H9 (cell line): Measurements from ENCODE around the gene FUS. TPM values are rescaled to one million over a fixed set of nuclear protein-coding genes. Genes with fewer than 3 reads are reported as not detected.

Source experiments
- DNase-seq: peaks from one replicate; pipeline ENCODE4 v3.0.0-alpha.2; 2017
- H2AFZ ChIP-seq: one replicate; pipeline ENCODE4 v1.6.1; 2013; ENCODE audit warnings: mild to moderate bottlenecking, low read length, control low read depth, moderate library complexity
- H2AK5ac ChIP-seq: 2 replicates; pipeline ENCODE4 v1.6.1; 2013; ENCODE audit warnings: low read length, control low read depth, mixed read lengths; ENCODE audit not compliant: insufficient read length
- H2BK120ac ChIP-seq: one replicate; pipeline ENCODE4 v1.6.1; 2013; ENCODE audit warnings: low read depth, mild to moderate bottlenecking, low read length, control low read depth, inconsistent platforms; ENCODE audit not compliant: poor library complexity, severe bottlenecking
- H2BK12ac ChIP-seq: 2 replicates; pipeline ENCODE4 v1.6.1; 2013; ENCODE audit warnings: low read length, control low read depth, mixed read lengths, low read depth; ENCODE audit not compliant: insufficient read length
- H2BK15ac ChIP-seq: 2 replicates; pipeline ENCODE4 v1.6.1; 2013; ENCODE audit warnings: low read depth, low read length, control low read depth
- H2BK20ac ChIP-seq: one replicate; pipeline ENCODE4 v1.6.1; 2013; ENCODE audit warnings: low read depth, mild to moderate bottlenecking, low read length, control low read depth, inconsistent platforms; ENCODE audit not compliant: poor library complexity, severe bottlenecking
- H2BK5ac ChIP-seq: 2 replicates; pipeline ENCODE4 v1.6.1; 2013; ENCODE audit warnings: low read length, control low read depth, mixed read lengths; ENCODE audit not compliant: insufficient read length
- H3K14ac ChIP-seq: 2 replicates; pipeline ENCODE4 v1.6.1; 2013; ENCODE audit warnings: low read length, control low read depth; ENCODE audit not compliant: insufficient read depth
- H3K18ac ChIP-seq: 2 replicates; pipeline ENCODE4 v1.6.1; 2013; ENCODE audit warnings: low read depth, mild to moderate bottlenecking, mixed read lengths, low read length, control low read depth; ENCODE audit not compliant: insufficient read length
- H3K23ac ChIP-seq: 2 replicates; pipeline ENCODE4 v1.6.1; 2013; ENCODE audit warnings: low read length, control low read depth, mixed read lengths, low read depth; ENCODE audit not compliant: insufficient read length
- H3K23me2 ChIP-seq: 2 replicates; pipeline ENCODE4 v1.6.1; 2013; ENCODE audit warnings: low read depth, mild to moderate bottlenecking, mixed read lengths, low read length, control low read depth; ENCODE audit not compliant: insufficient read length, poor library complexity, severe bottlenecking
- H3K27ac ChIP-seq: 2 replicates; pipeline ENCODE4 v1.5.1; 2013; ENCODE audit warnings: low read length, control low read depth, mixed read lengths, low read depth; ENCODE audit not compliant: insufficient read length
- H3K27me3 ChIP-seq: 2 replicates; pipeline ENCODE4 v1.6.1; 2013; ENCODE audit warnings: low read length, control low read depth, inconsistent platforms; ENCODE audit not compliant: insufficient read depth
- H3K4ac ChIP-seq: 2 replicates; pipeline ENCODE4 v1.6.1; 2013; ENCODE audit warnings: low read depth, mild to moderate bottlenecking, control low read depth, inconsistent platforms, low read length, moderate library complexity
- H3K4me1 ChIP-seq: 2 replicates; pipeline ENCODE4 v1.6.1; 2013; ENCODE audit warnings: low read length, control low read depth, inconsistent platforms; ENCODE audit not compliant: insufficient read depth
- H3K4me2 ChIP-seq: 2 replicates; pipeline ENCODE4 v1.6.1; 2013; ENCODE audit warnings: low read length, control low read depth, mixed read lengths; ENCODE audit not compliant: insufficient read length, insufficient read depth
- H3K56ac ChIP-seq: 2 replicates; pipeline ENCODE4 v1.6.1; 2013; ENCODE audit warnings: low read depth, mild to moderate bottlenecking, mixed read lengths, low read length, control low read depth; ENCODE audit not compliant: insufficient read length
- H3K79me1 ChIP-seq: 2 replicates; pipeline ENCODE4 v1.6.1; 2013; ENCODE audit warnings: low read depth, mild to moderate bottlenecking, moderate library complexity, low read length, control low read depth, inconsistent platforms; ENCODE audit not compliant: insufficient read depth, poor library complexity, severe bottlenecking
- H3K79me2 ChIP-seq: 2 replicates; pipeline ENCODE4 v1.6.1; 2013; ENCODE audit warnings: low read length, control low read depth, inconsistent platforms; ENCODE audit not compliant: insufficient read depth
- H3K9ac ChIP-seq: 2 replicates; pipeline ENCODE4 v1.6.1; 2013; ENCODE audit warnings: low read length, control low read depth, mixed read lengths; ENCODE audit not compliant: insufficient read length; ENCODE audit errors: extremely low read depth
- H3K9me3 ChIP-seq: one replicate; pipeline ENCODE4 v1.6.1; 2013; ENCODE audit warnings: low read depth, low read length, inconsistent platforms; ENCODE audit not compliant: control insufficient read depth
- H3T11ph ChIP-seq: one replicate; pipeline ENCODE4 v1.6.1; 2013; ENCODE audit warnings: mild to moderate bottlenecking, low read length, control low read depth, inconsistent platforms
- H4K20me1 ChIP-seq: one replicate; pipeline ENCODE4 v1.6.1; 2013; ENCODE audit not compliant: control insufficient read depth, insufficient read length, insufficient read depth
- H4K5ac ChIP-seq: 2 replicates; pipeline ENCODE4 v1.6.1; 2013; ENCODE audit warnings: low read depth, mild to moderate bottlenecking, mixed read lengths, low read length, control low read depth; ENCODE audit not compliant: insufficient read length
- H4K8ac ChIP-seq: replicated peaks from 2 replicates; pipeline ENCODE4 v1.6.1; 2013; ENCODE audit warnings: low read length, control low read depth, mixed read lengths, low read depth; ENCODE audit not compliant: insufficient read length
- H4K91ac ChIP-seq: 2 replicates; pipeline ENCODE4 v1.6.1; 2013; ENCODE audit warnings: low read depth, mild to moderate bottlenecking, moderate library complexity, mixed read lengths, low read length, control low read depth; ENCODE audit not compliant: insufficient read length
- H3K27ac Mint-ChIP-seq, 3 experiments: 2 replicates in 2 of 3; 3 replicates in 1 of 3; pipeline ENCODE4 v1.8.0; 2020 to 2021; ENCODE audit warnings: mixed read lengths in 3 of 3, mild to moderate bottlenecking in 1 of 3, moderate library complexity in 1 of 3
- H3K27me3 Mint-ChIP-seq: 2 replicates; pipeline ENCODE4 v1.8.0; 2021; ENCODE audit warnings: low read depth, mild to moderate bottlenecking, moderate library complexity, mixed read lengths
- H3K36me3 Mint-ChIP-seq, 3 experiments: 2 replicates in 2 of 3; 3 replicates in 1 of 3; pipeline ENCODE4 v1.8.0; 2020 to 2021; ENCODE audit warnings: low read depth in 3 of 3, mixed read lengths in 3 of 3; ENCODE audit not compliant: insufficient read depth in 1 of 3
- H3K4me1 Mint-ChIP-seq, 2 experiments: 2 replicates each; pipeline ENCODE4 v1.8.0; 2020; ENCODE audit warnings: mixed read lengths in 2 of 2
- H3K4me3 Mint-ChIP-seq, 2 experiments: 2 replicates in 1 of 2; 3 replicates in 1 of 2; pipeline ENCODE4 v1.8.0; 2020 to 2021; ENCODE audit warnings: mild to moderate bottlenecking in 2 of 2, mixed read lengths in 2 of 2, moderate library complexity in 1 of 2
- H3K9me3 Mint-ChIP-seq, 2 experiments: 2 replicates in 1 of 2; 3 replicates in 1 of 2; pipeline ENCODE4 v1.8.0; 2020; ENCODE audit warnings: mild to moderate bottlenecking in 2 of 2, mixed read lengths in 2 of 2, moderate library complexity in 1 of 2
- WGBS: extraction: QIAGEN DNeasy Blood & Tissue Kit; methylation state at CpG from one replicate; pipeline ENCODE4 v1.1.7; 2013; ENCODE audit warnings: missing lambda C conversion rate, low lambda C conversion rate, mixed read lengths; ENCODE audit not compliant: insufficient read length; ENCODE audit errors: extremely low coverage; 5-methylcytosine and 5-hydroxymethylcytosine counted together
- total RNA-seq: library from RNA; stranded (reverse); gene quantifications from 2 replicates; pipeline ENCODE4 v1.2.1, GENCODE V29; 2021
- TF ChIP-seq, protein P1 (sequence below): fragments of 200-600 bp; sonication (generic); conservative IDR thresholded peaks from 3 replicates; pipeline ENCODE4 v1.8.0; 2021; ENCODE audit warnings: antibody characterized with exemption, mild to moderate bottlenecking

FUS gene
- total RNA-seq, 1 experiment from 2014 or later, result 1,034 TPM

DNA sequence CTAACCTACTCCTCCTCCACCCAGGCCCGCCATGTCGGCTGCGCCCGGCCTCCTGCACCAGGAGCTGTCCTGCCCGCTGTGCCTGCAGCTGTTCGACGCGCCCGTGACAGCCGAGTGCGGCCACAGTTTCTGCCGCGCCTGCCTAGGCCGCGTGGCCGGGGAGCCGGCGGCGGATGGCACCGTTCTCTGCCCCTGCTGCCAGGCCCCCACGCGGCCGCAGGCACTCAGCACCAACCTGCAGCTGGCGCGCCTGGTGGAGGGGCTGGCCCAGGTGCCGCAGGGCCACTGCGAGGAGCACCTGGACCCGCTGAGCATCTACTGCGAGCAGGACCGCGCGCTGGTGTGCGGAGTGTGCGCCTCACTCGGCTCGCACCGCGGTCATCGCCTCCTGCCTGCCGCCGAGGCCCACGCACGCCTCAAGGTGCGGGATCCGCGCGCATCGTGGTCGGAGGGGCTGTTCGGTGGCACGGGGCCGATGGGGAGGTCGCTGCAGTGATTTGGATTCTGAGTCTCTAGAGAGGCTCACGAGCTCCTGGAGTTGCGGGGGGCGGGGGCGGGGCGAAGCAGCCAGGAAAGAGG lies 34.9 kb downstream of the FUS start:
- no peak overlapping the region for H3K9ac ChIP-seq
- H3K4me2 ChIP-seq, result peak overlapping the region; percentile 72
- peaks cover 15% of the 10 kb centered on the region; the same call in 1 of the 2 replicates for H3K27me3 ChIP-seq
- H3K4ac ChIP-seq, result no peak overlapping the region
- peak; percentile 45 for DNase-seq
- H3K9me3 Mint-ChIP-seq, result no peaks in the 10 kb centered on the region; a peak in 1 of 5 replicates
- H2AFZ ChIP-seq, result no peak overlapping the region
- H3K79me1 ChIP-seq, result no peaks in the 10 kb centered on the region
- peak overlapping the region; percentile 49 for H3K18ac ChIP-seq
- H3K27me3 Mint-ChIP-seq, result peaks cover 70% of the 10 kb centered on the region
- no peak overlapping the region for H3K56ac ChIP-seq
- no peaks in the 10 kb centered on the region for H3K9me3 ChIP-seq
- H3K4me3 Mint-ChIP-seq, result peak overlapping the region; percentile 66 to 84
- H2BK5ac ChIP-seq, result no peak overlapping the region
- H3K36me3 Mint-ChIP-seq, result no peaks in the 10 kb centered on the region; a peak in 1 of 7 replicates
- no peak overlapping the region for H2BK120ac ChIP-seq
- H2AK5ac ChIP-seq, result no peak overlapping the region
- H4K91ac ChIP-seq, result no peak overlapping the region
- H2BK20ac ChIP-seq, result no peak overlapping the region
- H3K27ac Mint-ChIP-seq, result peak overlapping the region in 1 of 3 experiments; percentile 55; a peak in 1 of 7 replicates
- H2BK15ac ChIP-seq, result no peak overlapping the region
- H3T11ph ChIP-seq, result no peak overlapping the region
- H2BK12ac ChIP-seq, result no peak overlapping the region
- peaks cover 23 to 24% of the 10 kb centered on the region in 2 experiments for H3K4me1 Mint-ChIP-seq
- no peak overlapping the region for H4K5ac ChIP-seq
- no peak overlapping the region for H3K23ac ChIP-seq
- H3K4me1 ChIP-seq, result no peaks in the 10 kb centered on the region
- H3K79me2 ChIP-seq, result no peaks in the 10 kb centered on the region
- H3K23me2 ChIP-seq, result peaks cover 26% of the 10 kb centered on the region
- H4K20me1 ChIP-seq, result no peaks in the 10 kb centered on the region
- WGBS, result no CpG with 5 or more reads among the region's 58 CpGs
- no peak overlapping the region for H3K27ac ChIP-seq
- H4K8ac ChIP-seq, result no peak overlapping the region
- H3K14ac ChIP-seq, result peak overlapping the region; percentile 10
- TF ChIP-seq, protein P1, sequence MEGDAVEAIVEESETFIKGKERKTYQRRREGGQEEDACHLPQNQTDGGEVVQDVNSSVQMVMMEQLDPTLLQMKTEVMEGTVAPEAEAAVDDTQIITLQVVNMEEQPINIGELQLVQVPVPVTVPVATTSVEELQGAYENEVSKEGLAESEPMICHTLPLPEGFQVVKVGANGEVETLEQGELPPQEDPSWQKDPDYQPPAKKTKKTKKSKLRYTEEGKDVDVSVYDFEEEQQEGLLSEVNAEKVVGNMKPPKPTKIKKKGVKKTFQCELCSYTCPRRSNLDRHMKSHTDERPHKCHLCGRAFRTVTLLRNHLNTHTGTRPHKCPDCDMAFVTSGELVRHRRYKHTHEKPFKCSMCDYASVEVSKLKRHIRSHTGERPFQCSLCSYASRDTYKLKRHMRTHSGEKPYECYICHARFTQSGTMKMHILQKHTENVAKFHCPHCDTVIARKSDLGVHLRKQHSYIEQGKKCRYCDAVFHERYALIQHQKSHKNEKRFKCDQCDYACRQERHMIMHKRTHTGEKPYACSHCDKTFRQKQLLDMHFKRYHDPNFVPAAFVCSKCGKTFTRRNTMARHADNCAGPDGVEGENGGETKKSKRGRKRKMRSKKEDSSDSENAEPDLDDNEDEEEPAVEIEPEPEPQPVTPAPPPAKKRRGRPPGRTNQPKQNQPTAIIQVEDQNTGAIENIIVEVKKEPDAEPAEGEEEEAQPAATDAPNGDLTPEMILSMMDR, result no peak; the same call in 2 of the 3 replicates
